ENCODE data around the gene DOCK10. TPM values are rescaled to one million over a fixed set of nuclear protein-coding genes. Genes with fewer than 3 reads are reported as not detected.

DOCK10 gene
- total and polyA plus RNA-seq, 3 donors from 2014 or later: 2.9 to 20.2 (median 11.4) TPM

DNA sequence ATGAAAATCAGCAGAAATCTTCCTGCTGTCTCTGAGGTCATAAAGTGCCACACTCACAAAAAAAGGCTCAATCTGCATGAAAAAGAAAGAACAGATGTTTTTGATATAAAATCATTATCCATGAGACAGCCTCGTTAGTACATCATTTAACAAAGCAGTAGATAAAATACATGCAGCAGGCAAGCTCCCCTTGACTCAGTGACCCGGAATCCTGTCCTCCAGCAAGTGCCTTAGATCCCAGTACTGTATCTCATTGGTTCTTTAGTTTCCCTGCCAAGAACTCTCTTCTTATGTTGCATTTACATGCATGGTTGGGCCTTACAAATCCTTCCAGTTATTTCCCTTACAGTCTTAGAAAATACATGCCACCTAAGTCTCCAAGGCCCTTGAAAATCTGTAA lies 177.3 kb downstream of the DOCK10 start:
- Histone ChIP-seq H3K36me3 (ENCODE audit: low read depth, missing control alignments) (no peaks in the 10 kb centered on the region), H3K4me3 (no peak overlapping the region), H3K27ac (no peak overlapping the region), H3K27me3 (no peaks in the 10 kb centered on the region), H3K4me1 (no peaks in the 10 kb centered on the region), H3K9me3 (no peaks in the 10 kb centered on the region)
- 88 to 89% methylated on average over 2 of the region's 2 CpGs for WGBS, 2 donors
- TF ChIP-seq, protein P1, sequence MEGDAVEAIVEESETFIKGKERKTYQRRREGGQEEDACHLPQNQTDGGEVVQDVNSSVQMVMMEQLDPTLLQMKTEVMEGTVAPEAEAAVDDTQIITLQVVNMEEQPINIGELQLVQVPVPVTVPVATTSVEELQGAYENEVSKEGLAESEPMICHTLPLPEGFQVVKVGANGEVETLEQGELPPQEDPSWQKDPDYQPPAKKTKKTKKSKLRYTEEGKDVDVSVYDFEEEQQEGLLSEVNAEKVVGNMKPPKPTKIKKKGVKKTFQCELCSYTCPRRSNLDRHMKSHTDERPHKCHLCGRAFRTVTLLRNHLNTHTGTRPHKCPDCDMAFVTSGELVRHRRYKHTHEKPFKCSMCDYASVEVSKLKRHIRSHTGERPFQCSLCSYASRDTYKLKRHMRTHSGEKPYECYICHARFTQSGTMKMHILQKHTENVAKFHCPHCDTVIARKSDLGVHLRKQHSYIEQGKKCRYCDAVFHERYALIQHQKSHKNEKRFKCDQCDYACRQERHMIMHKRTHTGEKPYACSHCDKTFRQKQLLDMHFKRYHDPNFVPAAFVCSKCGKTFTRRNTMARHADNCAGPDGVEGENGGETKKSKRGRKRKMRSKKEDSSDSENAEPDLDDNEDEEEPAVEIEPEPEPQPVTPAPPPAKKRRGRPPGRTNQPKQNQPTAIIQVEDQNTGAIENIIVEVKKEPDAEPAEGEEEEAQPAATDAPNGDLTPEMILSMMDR (IDR thresholded peaks at IDR 0.05): no peak
- TF ChIP-seq POLR2A (IDR thresholded peaks at IDR 0.05): no peak
- intact Hi-C loops (cut with DNase I; ENCODE audit: low total_unique reads): no loop called here
- DNase-seq: no peak

GRCh38 chr2:224861266-224861665 lies 181.0 kb downstream of the DOCK10 start:
- Histone ChIP-seq H3K27ac (no peak overlapping the region), H3K4me1 (no peaks in the 10 kb centered on the region), H3K4me3 (no peak overlapping the region), H3K36me3 (ENCODE audit: low read depth, missing control alignments) (no peaks in the 10 kb centered on the region), H3K27me3 (no peaks in the 10 kb centered on the region), H3K9me3 (no peaks in the 10 kb centered on the region)
- intact Hi-C loops (cut with DNase I; ENCODE audit: low total_unique reads): no loop called here
- 78 to 85% methylated on average over 4 of the region's 4 CpGs for WGBS, 2 donors
- TF ChIP-seq, protein P1 (IDR thresholded peaks at IDR 0.05): no peak
- TF ChIP-seq POLR2A (IDR thresholded peaks at IDR 0.05): no peak
- no peak for DNase-seq

GRCh38 chr2:224860786-224861185 lies 181.5 kb downstream of the DOCK10 start:
- Histone ChIP-seq H3K27me3 (no peaks in the 10 kb centered on the region), H3K36me3 (ENCODE audit: low read depth, missing control alignments) (no peaks in the 10 kb centered on the region), H3K27ac (no peak overlapping the region), H3K4me1 (no peaks in the 10 kb centered on the region), H3K4me3 (no peak overlapping the region), H3K9me3 (no peaks in the 10 kb centered on the region)
- DNase-seq: no peak
- TF ChIP-seq, protein P1 (IDR thresholded peaks at IDR 0.05): no peak
- TF ChIP-seq POLR2A (IDR thresholded peaks at IDR 0.05): no peak
- intact Hi-C loops (cut with DNase I; ENCODE audit: low total_unique reads): no loop called here

DNA sequence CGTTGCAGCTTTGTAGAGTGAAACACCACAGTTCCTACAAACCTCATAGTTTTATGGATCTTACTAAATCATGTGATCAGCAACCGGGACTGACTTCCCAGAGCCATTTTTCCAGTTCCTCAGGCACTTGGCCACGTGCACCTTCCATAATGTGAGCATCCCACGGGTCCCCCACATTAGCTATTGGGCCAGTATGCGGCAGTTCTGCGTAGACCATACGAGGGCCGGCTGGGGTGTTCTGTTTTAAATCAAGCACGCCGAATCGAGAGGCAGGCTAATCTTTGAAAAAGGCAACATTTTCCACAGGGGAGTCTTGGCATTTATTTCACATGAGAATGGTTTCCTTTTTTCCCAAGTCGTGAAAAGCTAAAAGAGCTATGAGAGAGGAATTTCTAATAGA lies 190.5 kb downstream of the DOCK10 start:
- no peak overlapping the region for H3K27ac ChIP-seq
- no peak for DNase-seq
- TF ChIP-seq, protein P1 (IDR thresholded peaks at IDR 0.05): no peak
- no peak for TF ChIP-seq POLR2A (IDR thresholded peaks at IDR 0.05)
- WGBS, 2 donors: 86% methylated on average over 12 of the region's 12 CpGs
- H3K36me3 ChIP-seq (ENCODE audit: low read depth, missing control alignments): no peaks in the 10 kb centered on the region
- H3K27me3 ChIP-seq: no peaks in the 10 kb centered on the region
- H3K4me3 ChIP-seq: no peak overlapping the region
- intact Hi-C loops (cut with DNase I; ENCODE audit: low total_unique reads): no loop called here
- H3K4me1 ChIP-seq: no peaks in the 10 kb centered on the region
- no peaks in the 10 kb centered on the region for H3K9me3 ChIP-seq

GRCh38 chr2:224850081-224850480 lies 192.2 kb downstream of the DOCK10 start:
- Histone ChIP-seq H3K4me1 (no peaks in the 10 kb centered on the region), H3K36me3 (ENCODE audit: low read depth, missing control alignments) (no peaks in the 10 kb centered on the region), H3K4me3 (no peak overlapping the region), H3K27ac (no peak overlapping the region), H3K27me3 (no peaks in the 10 kb centered on the region), H3K9me3 (no peaks in the 10 kb centered on the region)
- no peak for DNase-seq
- no peak for TF ChIP-seq POLR2A (IDR thresholded peaks at IDR 0.05)
- TF ChIP-seq, protein P1 (IDR thresholded peaks at IDR 0.05): no peak
- intact Hi-C loops (cut with DNase I; ENCODE audit: low total_unique reads): no loop called here
- 93 to 100% methylated on average over 1 of the region's 1 CpG for WGBS, 2 donors

Measured in testis (tissue), 3 donors.